Activated naive CD8-positive, alpha-beta T cell treated with anti-CD3 and anti-CD28 coated beads, Interleukin-2, amount 50 U/mL, for 24 hours (primary cell): Measurements from ENCODE around the gene SLC49A3.

Experiments
- ATAC-seq: fragments of 150-1000 bp; cut with Tn5 transposase; one replicate; pipeline ENCODE4 v1.10.0; 2021
- DNase-seq: peaks from one replicate; pipeline ENCODE4 v3.0.0; 2021
- H3K27ac Mint-ChIP-seq: one replicate; pipeline ENCODE4 v1.8.0; 2021; ENCODE audit warnings: mild to moderate bottlenecking, mixed read lengths
- H3K27me3 Mint-ChIP-seq: one replicate; pipeline ENCODE4 v1.8.0; 2021; ENCODE audit warnings: mixed read lengths
- H3K36me3 Mint-ChIP-seq: one replicate; pipeline ENCODE4 v1.8.0; 2021; ENCODE audit warnings: low read depth, mixed read lengths
- H3K4me1 Mint-ChIP-seq: one replicate; pipeline ENCODE4 v1.8.0; 2021; ENCODE audit warnings: mixed read lengths
- H3K4me3 Mint-ChIP-seq: one replicate; pipeline ENCODE4 v1.8.0; 2021; ENCODE audit warnings: mild to moderate bottlenecking, moderate library complexity, mixed read lengths
- H3K9me3 Mint-ChIP-seq: one replicate; pipeline ENCODE4 v1.8.0; 2021; ENCODE audit warnings: mixed read lengths

SLC49A3 gene

GRCh38 chr4:726235-726787, 37.4 kb upstream of the SLC49A3 start:
- Mint-ChIP-seq H3K36me3 (peaks cover 17% of the 10 kb centered on the region), H3K27ac (no peak overlapping the region), H3K27me3 (no peaks in the 10 kb centered on the region), H3K9me3 (no peaks in the 10 kb centered on the region), H3K4me1 (peaks cover 15% of the 10 kb centered on the region), H3K4me3 (no peak overlapping the region)
- DNase-seq (no peak), ATAC-seq (no peak)

- ATAC-seq (no peak), DNase-seq (no peak)
- Mint-ChIP-seq H3K9me3 (no peaks in the 10 kb centered on the region), H3K27me3 (no peaks in the 10 kb centered on the region), H3K36me3 (peaks cover 15% of the 10 kb centered on the region), H3K4me1 (peaks cover 15% of the 10 kb centered on the region), H3K27ac (no peak overlapping the region), H3K4me3 (no peak overlapping the region)
Measured at GRCh38 chr4:725391-726234, 36.7 kb upstream of the SLC49A3 start.

- Mint-ChIP-seq H3K4me1 (peaks cover 15% of the 10 kb centered on the region), H3K4me3 (no peak overlapping the region), H3K9me3 (no peaks in the 10 kb centered on the region), H3K27ac (no peak overlapping the region), H3K36me3 (peaks cover 23% of the 10 kb centered on the region), H3K27me3 (no peaks in the 10 kb centered on the region)
- DNase-seq (no peak), ATAC-seq (no peak)
Measured at GRCh38 chr4:723751-724530, 35.0 kb upstream of the SLC49A3 start.

- no peak for ATAC-seq
- no peaks in the 10 kb centered on the region for H3K27me3 Mint-ChIP-seq
- H3K9me3 Mint-ChIP-seq, result no peaks in the 10 kb centered on the region
- H3K36me3 Mint-ChIP-seq, result peaks cover 23% of the 10 kb centered on the region
- peaks cover 13% of the 10 kb centered on the region for H3K4me1 Mint-ChIP-seq
- no peak overlapping the region for H3K4me3 Mint-ChIP-seq
- no peak for DNase-seq
- no peak overlapping the region for H3K27ac Mint-ChIP-seq
Measured at GRCh38 chr4:722851-723360, 34.0 kb upstream of the SLC49A3 start.

- Mint-ChIP-seq H3K4me3 (no peak overlapping the region), H3K27ac (no peak overlapping the region), H3K4me1 (peaks cover 9% of the 10 kb centered on the region), H3K36me3 (peaks cover 23% of the 10 kb centered on the region), H3K27me3 (no peaks in the 10 kb centered on the region), H3K9me3 (no peaks in the 10 kb centered on the region)
- DNase-seq, result no peak
- ATAC-seq, result no peak
Measured at GRCh38 chr4:722169-722725, 33.3 kb upstream of the SLC49A3 start.

- H3K27me3 Mint-ChIP-seq, result no peaks in the 10 kb centered on the region
- ATAC-seq (no peak), DNase-seq (no peak)
- H3K27ac Mint-ChIP-seq, result no peak overlapping the region
- peaks cover 23% of the 10 kb centered on the region for H3K36me3 Mint-ChIP-seq
- H3K4me1 Mint-ChIP-seq, result peaks cover 8% of the 10 kb centered on the region
- H3K9me3 Mint-ChIP-seq, result no peaks in the 10 kb centered on the region
- H3K4me3 Mint-ChIP-seq, result no peak overlapping the region
Measured at GRCh38 chr4:721261-722168, 32.6 kb upstream of the SLC49A3 start.

GRCh38 chr4:720111-720860, 31.3 kb upstream of the SLC49A3 start:
- Mint-ChIP-seq H3K27me3 (no peaks in the 10 kb centered on the region), H3K4me1 (peaks cover 6% of the 10 kb centered on the region), H3K36me3 (peaks cover 23% of the 10 kb centered on the region), H3K4me3 (no peak overlapping the region), H3K27ac (no peak overlapping the region), H3K9me3 (no peaks in the 10 kb centered on the region)
- ATAC-seq (no peak), DNase-seq (no peak)

- H3K27me3 Mint-ChIP-seq, result no peaks in the 10 kb centered on the region
- peaks cover 5% of the 10 kb centered on the region for H3K4me1 Mint-ChIP-seq
- ATAC-seq (no peak), DNase-seq (no peak)
- H3K4me3 Mint-ChIP-seq, result no peak overlapping the region
- no peak overlapping the region for H3K27ac Mint-ChIP-seq
- H3K36me3 Mint-ChIP-seq, result peaks cover 23% of the 10 kb centered on the region
- no peaks in the 10 kb centered on the region for H3K9me3 Mint-ChIP-seq
Measured at GRCh38 chr4:718460-718859, 29.5 kb upstream of the SLC49A3 start.

- H3K9me3 Mint-ChIP-seq, result no peaks in the 10 kb centered on the region
- H3K27ac Mint-ChIP-seq, result no peak overlapping the region
- DNase-seq, result no peak
- peaks cover 5% of the 10 kb centered on the region for H3K4me1 Mint-ChIP-seq
- ATAC-seq, result no peak
- H3K27me3 Mint-ChIP-seq, result no peaks in the 10 kb centered on the region
- H3K4me3 Mint-ChIP-seq, result no peak overlapping the region
- peaks cover 18% of the 10 kb centered on the region for H3K36me3 Mint-ChIP-seq
Measured at GRCh38 chr4:717601-718320, 28.8 kb upstream of the SLC49A3 start.

- Mint-ChIP-seq H3K36me3 (no peaks in the 10 kb centered on the region), H3K27me3 (no peaks in the 10 kb centered on the region), H3K9me3 (no peaks in the 10 kb centered on the region), H3K27ac (no peak overlapping the region), H3K4me3 (no peak overlapping the region), H3K4me1 (peaks cover 13% of the 10 kb centered on the region)
- ATAC-seq, result no peak
- DNase-seq, result no peak
Measured at GRCh38 chr4:714087-714486, 25.1 kb upstream of the SLC49A3 start.

GRCh38 chr4:712916-713632, 24.1 kb upstream of the SLC49A3 start:
- no peaks in the 10 kb centered on the region for H3K36me3 Mint-ChIP-seq
- no peaks in the 10 kb centered on the region for H3K27me3 Mint-ChIP-seq
- H3K4me3 Mint-ChIP-seq, result no peak overlapping the region
- H3K9me3 Mint-ChIP-seq, result no peaks in the 10 kb centered on the region
- ATAC-seq, result no peak
- DNase-seq, result no peak
- H3K4me1 Mint-ChIP-seq, result peaks cover 19% of the 10 kb centered on the region
- H3K27ac Mint-ChIP-seq, result no peak overlapping the region

GRCh38 chr4:712093-712492, 23.1 kb upstream of the SLC49A3 start:
- no peak for ATAC-seq
- H3K27ac Mint-ChIP-seq, result no peak overlapping the region

More at GRCh38 chr4:712093-712492, 23.1 kb upstream of the SLC49A3 start:
- Mint-ChIP-seq H3K4me3 (no peak overlapping the region), H3K4me1 (peaks cover 19% of the 10 kb centered on the region), H3K9me3 (no peaks in the 10 kb centered on the region), H3K36me3 (no peaks in the 10 kb centered on the region), H3K27me3 (no peaks in the 10 kb centered on the region)
- DNase-seq, result no peak
